Naive B cell (primary cell): Measurements from ENCODE around the gene INHBE. TPM values are rescaled to one million over a fixed set of nuclear protein-coding genes. Genes with fewer than 3 reads are reported as not detected.
"Not testable (repeated sequence)": the region's sequence is repeated elsewhere in the genome, so short reads cannot be mapped to it uniquely, and the experiment has no call there.

Experiments
- ATAC-seq, 2 donors: fragments of 150-1000 bp; cut with Tn5 transposase; 2 replicates each; pipeline ENCODE4 v1.10.0; 2021; ENCODE audit warnings: low read depth in 2 of 2, mild to moderate bottlenecking in 2 of 2, moderate library complexity in 2 of 2
- DNase-seq: peaks from one replicate; pipeline ENCODE4 v3.0.0; 2022
- H3K27ac Mint-ChIP-seq, 6 donors: one replicate each; pipeline ENCODE4 v1.8.0; 2020 to 2022; ENCODE audit warnings: mild to moderate bottlenecking in 6 of 6, mixed read lengths in 6 of 6, moderate library complexity in 5 of 6, inconsistent platforms in 2 of 6
- H3K27me3 Mint-ChIP-seq, 3 donors: one replicate each; pipeline ENCODE4 v1.8.0; 2021 to 2022; ENCODE audit warnings: mixed read lengths in 3 of 3, mild to moderate bottlenecking in 1 of 3
- H3K36me3 Mint-ChIP-seq, 2 donors: one replicate each; pipeline ENCODE4 v1.8.0; 2020 to 2022; ENCODE audit warnings: mixed read lengths in 2 of 2, inconsistent platforms in 1 of 2, mild to moderate bottlenecking in 1 of 2
- H3K4me1 Mint-ChIP-seq, 3 donors: one replicate each; pipeline ENCODE4 v1.8.0; 2020 to 2022; ENCODE audit warnings: mixed read lengths in 3 of 3, inconsistent platforms in 1 of 3, mild to moderate bottlenecking in 1 of 3, moderate library complexity in 1 of 3
- H3K4me3 Mint-ChIP-seq, 8 donors: one replicate each; pipeline ENCODE4 v1.8.0; 2020 to 2022; ENCODE audit warnings: mild to moderate bottlenecking in 8 of 8, mixed read lengths in 8 of 8, moderate library complexity in 8 of 8, inconsistent platforms in 2 of 8
- H3K9me3 Mint-ChIP-seq, 7 donors: one replicate each; pipeline ENCODE4 v1.8.0; 2020 to 2022; ENCODE audit warnings: mixed read lengths in 7 of 7, mild to moderate bottlenecking in 5 of 7, inconsistent platforms in 2 of 7, moderate library complexity in 1 of 7
- polyA plus RNA-seq, 6 donors: library from polyadenylated mRNA; unstranded; fragments of 300-500 nt; fragmentation: Illumina TruSeq; gene quantifications; one replicate each; pipeline ENCODE4 v1.2.3, GENCODE V29; 2021; ENCODE audit warnings: low read depth in 6 of 6

INHBE gene
- polyA plus RNA-seq, 6 donors from 2014 or later: 0.44 TPM; not detected in 5

DNA sequence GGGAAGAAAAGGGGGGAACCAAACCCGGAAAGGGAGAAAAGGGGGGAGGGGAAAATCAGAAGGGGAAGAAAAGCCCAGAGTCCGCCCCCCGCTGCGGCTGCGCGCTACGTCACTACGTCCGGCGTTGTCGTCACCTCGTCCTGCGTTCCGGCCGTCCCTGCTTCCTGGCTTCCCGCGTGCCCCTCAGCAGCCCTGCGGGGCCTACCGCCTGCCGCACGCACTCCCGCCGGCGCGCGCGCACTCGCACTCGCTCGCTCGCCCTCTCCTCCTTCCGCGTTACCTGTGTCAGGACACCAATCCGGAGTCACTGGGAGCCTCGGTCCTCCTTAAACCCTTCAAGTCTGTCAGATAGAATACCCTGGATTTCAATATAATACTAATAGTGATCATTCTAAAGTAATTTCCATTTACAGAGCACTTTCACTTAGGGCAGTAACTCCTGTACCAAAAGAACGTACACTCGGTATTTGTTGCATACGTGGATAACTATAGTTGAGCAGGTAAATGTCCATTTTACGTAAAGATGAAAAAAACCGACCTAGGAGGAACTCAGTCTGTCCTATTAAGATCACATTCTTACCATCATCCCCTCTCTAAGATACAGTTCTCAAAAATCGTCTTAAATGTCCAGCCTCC, 24.1 kb upstream of the INHBE start, which contains the start of gene R3HDM2:
TSS of gene R3HDM2 (minus strand) at position 113 of the 636 bp plus-strand sequence. CDS start 120,615 bp downstream, outside the sequence.
- Mint-ChIP-seq H3K9me3 (no peaks in the 10 kb centered on the region), H3K4me1 (peaks cover 26 to 42% (median 27%) of the 10 kb centered on the region in 3 donors)
- peak; percentile 89 to 91 for ATAC-seq

DNA sequence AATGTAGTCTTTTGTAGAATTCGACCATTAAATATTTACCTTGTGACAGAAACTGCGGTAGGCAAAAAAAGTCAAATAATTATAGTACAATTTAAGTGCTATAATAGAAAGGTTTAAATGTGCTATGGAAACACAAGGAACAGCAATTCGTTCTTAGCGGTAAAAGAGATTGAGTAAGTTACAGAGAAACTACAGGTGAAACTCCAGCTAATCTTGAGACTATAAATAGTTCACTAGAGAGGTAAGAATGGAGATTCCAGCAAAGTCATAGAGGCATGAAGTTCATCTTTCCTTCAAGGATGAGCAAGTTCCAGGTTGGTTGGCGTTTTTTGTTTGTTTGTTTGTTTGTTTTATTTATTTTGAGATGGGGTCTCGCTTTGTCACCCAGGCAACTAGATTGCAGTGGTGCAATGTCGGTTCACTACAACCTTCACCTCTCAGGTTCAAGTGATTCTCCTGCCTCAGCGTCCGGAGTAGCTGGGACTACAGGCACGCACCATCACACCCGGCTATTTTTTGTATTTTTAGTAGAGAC, 23.4 kb upstream of the INHBE start:
- ATAC-seq: no peak
- Mint-ChIP-seq H3K27ac (peak overlapping the region; percentile 98 to 100 (median 100)), H3K9me3 (no peaks in the 10 kb centered on the region), H3K4me3 (peak overlapping the region; percentile 86 to 98 (median 94)), H3K4me1 (peaks cover 23 to 38% (median 26%) of the 10 kb centered on the region in 3 donors), H3K36me3 (no peaks in the 10 kb centered on the region), H3K27me3 (no peaks in the 10 kb centered on the region)
- no peak for DNase-seq

More for the DNA sequence above, 24.1 kb upstream of the INHBE start, which contains the start of gene R3HDM2:
- H3K27ac Mint-ChIP-seq: peak within 1 kb of the TSS; percentile 98 to 100 (median 100)
- DNase-seq: peak; percentile 96
- H3K36me3 Mint-ChIP-seq: no peaks in the 10 kb centered on the region
- no peaks in the 10 kb centered on the region for H3K27me3 Mint-ChIP-seq
- H3K4me3 Mint-ChIP-seq: peak within 1 kb of the TSS; percentile 86 to 99 (median 97)

DNA sequence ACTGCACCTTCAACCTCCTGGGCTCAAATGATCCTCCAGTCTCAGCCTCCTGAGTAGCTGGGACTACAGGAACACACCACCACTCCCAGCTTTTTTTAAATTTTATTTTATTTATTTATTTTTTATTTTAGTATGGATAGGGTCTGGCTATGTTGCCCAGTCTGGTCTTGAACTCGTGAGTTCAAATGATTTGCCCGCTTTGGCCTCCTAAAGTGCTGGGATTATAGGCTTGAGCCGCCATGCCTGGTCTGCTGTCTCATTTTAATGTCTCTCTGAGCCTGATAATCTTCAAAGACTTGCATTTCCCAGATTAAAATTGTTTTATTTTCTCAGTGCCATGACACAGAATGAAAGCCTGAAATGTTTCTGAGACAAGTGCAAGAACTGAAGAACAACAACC, 21.7 kb upstream of the INHBE start:
- H3K4me3 Mint-ChIP-seq: peak overlapping the region in 1 of 8 donors; percentile 43
- ATAC-seq (no peak), DNase-seq (no peak)
- no peaks in the 10 kb centered on the region for H3K9me3 Mint-ChIP-seq
- H3K27ac Mint-ChIP-seq: no peak overlapping the region
- no peaks in the 10 kb centered on the region for H3K36me3 Mint-ChIP-seq
- H3K27me3 Mint-ChIP-seq: peaks cover 0 to 4% (median 2%) of the 10 kb centered on the region in 3 donors
- H3K4me1 Mint-ChIP-seq: peaks cover 14 to 29% (median 18%) of the 10 kb centered on the region in 3 donors

DNA sequence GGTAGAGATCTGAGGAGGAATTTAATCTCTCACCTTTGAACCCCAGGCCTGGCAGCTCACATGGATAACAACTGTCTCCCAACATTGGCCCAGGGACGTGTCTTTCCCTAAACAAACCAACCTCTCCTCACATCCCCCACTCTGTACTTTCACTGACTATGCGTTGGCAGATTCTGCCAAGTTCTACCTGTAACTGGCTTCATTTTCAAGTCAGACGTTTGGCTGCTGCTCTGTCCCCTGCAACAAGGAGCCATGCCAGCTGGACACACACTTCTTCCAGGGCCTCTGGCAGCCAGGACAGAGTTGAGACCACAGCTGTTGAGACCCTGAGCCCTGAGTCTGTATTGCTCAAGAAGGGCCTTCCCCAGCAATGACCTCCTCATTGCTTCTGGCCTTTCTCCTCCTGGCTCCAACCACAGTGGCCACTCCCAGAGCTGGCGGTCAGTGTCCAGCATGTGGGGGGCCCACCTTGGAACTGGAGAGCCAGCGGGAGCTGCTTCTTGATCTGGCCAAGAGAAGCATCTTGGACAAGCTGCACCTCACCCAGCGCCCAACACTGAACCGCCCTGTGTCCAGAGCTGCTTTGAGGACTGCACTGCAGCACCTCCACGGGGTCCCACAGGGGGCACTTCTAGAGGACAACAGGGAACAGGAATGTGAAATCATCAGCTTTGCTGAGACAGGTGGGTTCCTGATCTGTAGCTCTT, 20.4 kb upstream of the INHBE start, which contains the start of gene INHBC:
TSS of gene INHBC (plus strand) at position 268 of the 707 bp plus-strand sequence. CDS start at position 371, 103 bp downstream.
- Mint-ChIP-seq H3K9me3 (no peaks in the 10 kb centered on the region), H3K4me3 (no peak within 1 kb of the TSS), H3K4me1 (peaks cover 13 to 19% (median 14%) of the 10 kb centered on the region in 3 donors), H3K27ac (peak within 1 kb of the TSS in 2 of 6 donors; percentile 75), H3K27me3 (peaks cover 0 to 8% (median 8%) of the 10 kb centered on the region in 3 donors), H3K36me3 (no peaks in the 10 kb centered on the region)
- ATAC-seq (no peak), DNase-seq (no peak)

DNA sequence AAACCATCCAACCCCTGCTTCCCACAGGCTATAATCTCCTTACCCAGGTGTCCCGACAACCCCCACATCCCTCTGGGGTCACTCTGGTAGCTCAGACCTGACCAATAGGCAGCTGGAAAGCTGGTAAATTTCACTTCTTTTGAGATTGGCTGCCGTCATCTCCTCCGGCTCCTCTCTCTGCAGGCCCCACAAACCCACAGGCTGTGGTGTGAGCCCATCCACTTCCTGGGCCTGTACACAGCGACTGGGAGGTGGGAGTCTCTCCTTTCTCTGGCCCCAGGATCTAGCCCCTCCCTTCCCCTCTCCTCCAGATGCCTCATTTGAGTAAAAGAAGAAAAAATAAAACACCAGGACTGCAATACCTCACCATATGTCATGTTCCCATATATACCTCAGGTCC, 19.8 kb upstream of the INHBE start:
- ATAC-seq: no peak
- Mint-ChIP-seq H3K9me3 (no peaks in the 10 kb centered on the region), H3K36me3 (no peaks in the 10 kb centered on the region), H3K27ac (peak overlapping the region in 1 of 6 donors; percentile 75), H3K27me3 (peaks cover 0 to 8% (median 8%) of the 10 kb centered on the region in 3 donors), H3K4me3 (no peak overlapping the region), H3K4me1 (peaks cover 7 to 13% (median 8%) of the 10 kb centered on the region in 3 donors)
- no peak for DNase-seq

DNA sequence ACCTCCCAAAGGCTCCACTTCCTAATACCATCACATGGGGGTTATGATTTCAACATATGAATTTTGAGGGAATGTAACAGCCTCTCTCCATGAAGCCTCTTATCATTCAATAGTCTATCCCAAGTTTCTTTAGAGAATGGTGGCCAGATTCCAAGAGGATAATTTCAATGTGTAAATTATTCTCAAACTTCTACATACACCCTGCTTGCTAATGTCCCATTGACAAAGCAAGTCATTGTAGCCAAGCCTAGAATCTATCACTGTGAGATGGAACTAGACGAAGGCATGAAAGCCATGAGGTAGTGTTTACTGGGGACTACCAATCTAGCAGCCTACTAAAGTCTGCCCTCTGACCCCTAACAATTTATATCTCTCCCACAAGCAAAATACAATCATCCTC, 16.7 kb upstream of the INHBE start:
- no peak for ATAC-seq
- DNase-seq: no peak
- Mint-ChIP-seq H3K27me3 (peaks cover 8 to 22% (median 20%) of the 10 kb centered on the region in 3 donors), H3K4me3 (no peak overlapping the region), H3K4me1 (no peaks in the 10 kb centered on the region), H3K36me3 (peaks cover 7 to 10% of the 10 kb centered on the region in 2 donors), H3K9me3 (peaks cover 4 to 13% (median 8%) of the 10 kb centered on the region in 7 donors), H3K27ac (no peak overlapping the region)

DNA sequence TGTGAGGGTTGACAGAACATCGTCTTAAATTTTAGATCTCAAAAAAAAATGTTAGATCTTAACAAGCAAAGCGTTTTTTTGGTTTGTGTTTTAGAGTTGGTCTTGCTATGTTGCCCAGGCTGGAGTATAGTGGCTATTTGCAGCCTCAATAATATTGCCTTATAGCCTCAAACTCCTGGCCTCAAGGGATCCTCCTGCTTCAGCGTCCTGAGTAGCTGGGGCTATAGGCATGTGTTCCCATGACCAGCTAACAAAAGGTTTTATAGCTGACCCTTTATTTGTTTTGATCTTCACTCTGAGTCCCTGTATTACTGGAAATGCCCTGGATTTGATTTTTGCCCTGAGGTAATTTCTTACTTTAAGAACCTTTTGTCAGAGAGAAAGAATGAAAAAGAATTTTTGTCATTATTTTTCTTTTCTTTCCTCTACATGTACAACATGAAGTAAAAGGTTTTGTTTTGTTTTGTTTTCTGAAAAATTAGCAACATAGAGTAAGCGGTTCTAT, 15.3 kb upstream of the INHBE start:
- Mint-ChIP-seq H3K27ac (no peak overlapping the region), H3K9me3 (peaks cover 4 to 13% (median 8%) of the 10 kb centered on the region in 7 donors), H3K27me3 (peaks cover 8 to 22% (median 20%) of the 10 kb centered on the region in 3 donors), H3K4me3 (no peak overlapping the region), H3K4me1 (peaks cover 0 to under 1% (median under 1%) of the 10 kb centered on the region in 3 donors), H3K36me3 (peaks cover 7 to 10% of the 10 kb centered on the region in 2 donors)
- ATAC-seq (no peak), DNase-seq (no peak)

DNA sequence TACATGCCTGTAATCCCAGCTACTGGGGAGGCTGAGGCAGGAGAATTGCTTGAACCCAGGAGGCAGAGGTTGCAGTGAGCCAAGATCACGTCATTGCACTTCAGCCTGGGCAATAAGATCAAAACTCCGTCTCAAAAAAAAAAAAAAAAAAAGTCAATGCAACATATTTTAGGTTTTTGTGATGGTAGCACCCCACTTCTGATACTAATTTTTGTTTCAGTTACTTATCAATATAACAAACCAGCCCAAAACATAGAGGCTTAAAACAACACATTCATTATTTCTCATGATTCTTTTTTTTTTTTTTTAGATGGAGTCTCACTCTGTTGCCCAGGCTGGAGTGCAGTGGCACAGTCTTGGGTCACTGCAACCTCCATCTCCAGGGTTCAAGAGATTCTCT, 13.7 kb upstream of the INHBE start:
- not testable (repeated sequence) for H3K27ac Mint-ChIP-seq, ATAC-seq, DNase-seq, H3K4me1 Mint-ChIP-seq, H3K4me3 Mint-ChIP-seq
- peaks cover 7 to 10% of the 10 kb centered on the region in 2 donors for H3K36me3 Mint-ChIP-seq
- peaks cover 4 to 13% (median 8%) of the 10 kb centered on the region in 7 donors for H3K9me3 Mint-ChIP-seq
- H3K27me3 Mint-ChIP-seq: peaks cover 8 to 22% (median 20%) of the 10 kb centered on the region in 3 donors

DNA sequence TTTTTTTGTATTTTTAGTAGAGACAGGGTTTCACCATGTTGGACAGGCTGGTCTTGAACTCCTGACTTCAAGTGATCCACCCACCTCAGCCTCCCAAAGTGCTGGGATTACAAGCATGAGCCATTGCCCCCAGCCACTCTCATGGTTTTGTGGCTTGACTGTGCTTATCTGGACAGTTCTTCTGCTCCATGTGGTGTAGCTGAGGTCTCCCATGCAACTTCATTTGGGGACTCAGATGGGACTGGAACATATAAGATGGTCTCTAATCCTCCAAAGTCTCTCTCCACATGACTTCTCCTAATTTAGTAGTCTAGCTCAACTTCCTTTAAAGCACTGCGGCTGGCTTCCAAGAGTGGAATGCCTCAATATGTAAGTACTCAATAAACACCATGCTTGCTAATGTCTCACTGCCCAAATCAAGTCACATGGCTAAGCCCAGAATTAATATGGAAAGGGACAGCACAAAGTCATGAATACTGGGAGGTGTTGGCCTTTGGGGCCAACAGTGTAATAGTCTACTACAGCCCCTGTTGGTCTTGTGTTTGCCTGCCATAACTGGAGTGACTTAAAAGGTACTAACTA, 13.2 kb upstream of the INHBE start:
- peak overlapping the region in 1 of 6 donors; percentile 2 for H3K27ac Mint-ChIP-seq
- ATAC-seq: no peak
- H3K4me1 Mint-ChIP-seq: peaks cover 0 to 5% (median 3%) of the 10 kb centered on the region in 3 donors
- H3K36me3 Mint-ChIP-seq: peaks cover 7 to 10% of the 10 kb centered on the region in 2 donors
- DNase-seq: no peak
- H3K27me3 Mint-ChIP-seq: peaks cover 8 to 22% (median 20%) of the 10 kb centered on the region in 3 donors
- H3K9me3 Mint-ChIP-seq: peaks cover 4 to 13% (median 8%) of the 10 kb centered on the region in 7 donors
- H3K4me3 Mint-ChIP-seq: no peak overlapping the region

DNA sequence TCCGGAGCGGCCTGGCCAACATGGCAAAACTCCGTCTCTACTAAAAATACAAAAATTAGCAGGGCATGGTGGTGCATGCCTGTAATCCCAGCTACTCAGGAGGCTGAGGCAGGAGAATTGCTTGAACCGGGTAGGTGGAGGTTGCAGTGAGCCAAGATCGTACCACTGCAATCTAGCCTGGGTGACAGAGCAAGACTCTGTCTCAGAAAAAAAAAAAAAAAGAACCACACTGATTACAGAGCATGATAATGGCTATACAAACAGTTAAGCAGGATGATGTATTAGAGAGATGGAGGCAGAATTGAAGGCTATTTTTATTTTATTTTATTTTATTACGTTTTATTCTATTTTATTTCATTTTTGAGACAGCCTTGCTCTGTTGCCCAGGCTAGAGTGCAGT, 10.8 kb upstream of the INHBE start:
- not testable (repeated sequence) for H3K4me3 Mint-ChIP-seq, ATAC-seq, DNase-seq, H3K4me1 Mint-ChIP-seq, H3K27ac Mint-ChIP-seq
- peaks cover 7 to 10% of the 10 kb centered on the region in 2 donors for H3K36me3 Mint-ChIP-seq
- H3K27me3 Mint-ChIP-seq: peaks cover 8 to 14% (median 11%) of the 10 kb centered on the region in 3 donors
- H3K9me3 Mint-ChIP-seq: peaks cover 4 to 13% (median 8%) of the 10 kb centered on the region in 7 donors

DNA sequence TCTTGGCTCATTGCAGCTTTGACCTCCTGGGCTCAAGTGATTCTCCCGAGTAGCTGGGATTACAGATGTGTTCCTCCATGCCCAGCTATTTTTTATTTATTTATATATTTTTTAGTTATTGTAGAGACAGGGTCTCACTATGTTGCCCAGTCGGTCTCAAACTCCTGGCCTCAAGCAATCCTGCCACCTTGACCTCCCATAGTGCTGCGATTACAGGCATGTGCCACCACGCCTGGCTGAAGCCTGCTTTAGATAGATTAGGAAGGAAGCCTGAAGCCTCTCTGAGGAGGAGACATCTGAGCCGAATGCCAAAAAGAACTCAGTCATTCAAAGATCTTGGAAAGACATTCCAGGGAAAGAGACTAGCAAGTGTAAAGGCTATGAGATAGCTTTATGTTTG, 10.4 kb upstream of the INHBE start:
- Mint-ChIP-seq H3K4me3 (no peak overlapping the region), H3K27me3 (peaks cover 8 to 14% (median 11%) of the 10 kb centered on the region in 3 donors), H3K4me1 (peaks cover 0 to 5% (median 3%) of the 10 kb centered on the region in 3 donors), H3K9me3 (peaks cover 4 to 13% (median 8%) of the 10 kb centered on the region in 7 donors), H3K27ac (peak overlapping the region in 2 of 6 donors; percentile 0 to 23), H3K36me3 (peaks cover 7 to 10% of the 10 kb centered on the region in 2 donors)
- no peak for DNase-seq
- ATAC-seq: no peak

DNA sequence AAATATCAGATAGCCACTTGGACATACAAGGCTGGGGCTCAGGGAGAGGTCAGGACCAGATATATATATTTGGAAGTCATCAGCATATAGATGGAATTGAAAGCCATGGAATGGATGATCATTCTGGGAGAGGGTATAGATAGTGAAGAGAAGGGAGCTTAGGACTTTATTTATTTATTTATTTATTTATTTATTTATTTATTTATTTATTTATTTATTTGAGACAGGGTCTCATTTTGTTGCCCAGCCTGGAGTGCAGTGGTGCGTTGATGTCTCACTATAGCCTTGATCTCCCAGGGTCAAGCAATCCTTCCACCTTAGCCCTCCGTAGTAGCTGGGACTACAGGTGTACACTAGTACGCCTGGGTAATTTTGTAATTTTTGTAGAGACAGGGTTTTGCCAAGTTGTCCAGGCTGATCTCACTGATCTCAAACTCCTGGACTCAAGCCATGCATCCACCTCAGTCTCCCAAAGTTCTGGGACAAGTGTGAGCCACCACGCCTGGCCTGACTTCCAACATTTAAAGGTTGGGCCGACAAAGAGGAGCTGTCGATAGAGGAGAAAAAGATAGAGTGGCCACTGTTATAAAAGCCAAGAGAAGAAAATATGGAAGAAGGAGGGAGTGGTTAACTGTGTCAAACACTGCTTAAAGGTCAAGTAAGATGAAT, 8.7 kb upstream of the INHBE start:
- H3K27ac Mint-ChIP-seq: peak overlapping the region in 1 of 6 donors; percentile 26
- peaks cover 0 to 9% (median 4%) of the 10 kb centered on the region in 7 donors for H3K9me3 Mint-ChIP-seq
- peaks cover 0 to 5% (median 3%) of the 10 kb centered on the region in 3 donors for H3K4me1 Mint-ChIP-seq
- no peak for ATAC-seq
- DNase-seq: no peak
- no peak overlapping the region for H3K4me3 Mint-ChIP-seq
- H3K27me3 Mint-ChIP-seq: peaks cover 0 to 7% (median 7%) of the 10 kb centered on the region in 3 donors
- H3K36me3 Mint-ChIP-seq: peaks cover 6 to 7% of the 10 kb centered on the region in 2 donors
